Measurements from ENCODE around the gene PLCB3.

GRCh38 chr11:64208086-64208795 lies 43.1 kb upstream of the PLCB3 start:
- TF ChIP-seq CTCF (IDR thresholded peaks at IDR 0.05) (no peak), POLR2A (IDR thresholded peaks at IDR 0.05) (no peak)

Measured in right lobe of liver (tissue), 4 donors.